Forelimb muscle (tissue), 1 donor: Measurements from ENCODE around the gene KRTAP27-1. TPM values are rescaled to one million over a fixed set of nuclear protein-coding genes. Genes with fewer than 3 reads are reported as not detected.

Experiments used
- DNase-seq: peaks from one replicate; pipeline ENCODE4 v3.0.0-alpha.2; 2013; ENCODE audit warnings: low read depth
- polyA plus RNA-seq: library from polyadenylated mRNA; unstranded; fragments of 120-200 nt; gene quantifications from one replicate; pipeline ENCODE4 v1.2.1, GENCODE V29; 2013; ENCODE audit not compliant: insufficient read length

Gene KRTAP27-1
- polyA plus RNA-seq, 1 donor, result not detected

DNA sequence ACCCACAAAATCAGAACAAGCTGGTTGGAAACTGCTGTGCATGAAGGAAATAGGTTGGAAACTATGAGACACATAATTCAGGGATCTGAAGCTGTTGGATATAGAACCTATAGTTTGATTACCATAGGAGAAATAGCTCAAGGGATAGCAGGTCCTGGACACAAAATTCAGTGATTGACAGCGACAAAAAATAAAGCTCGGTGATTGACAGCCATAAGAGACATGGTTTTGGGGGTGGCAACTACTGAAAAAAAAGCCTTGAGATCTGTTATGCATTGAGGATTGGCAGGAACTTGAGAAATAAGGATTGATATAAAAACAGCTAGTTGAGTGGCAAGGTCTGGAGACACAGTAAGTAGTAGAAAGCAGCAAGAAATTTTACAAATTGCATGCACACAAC, 48.3 kb downstream of the KRTAP27-1 start, which contains the start of gene KRTAP25-1:
Gene KRTAP25-1, minus strand, starts transcription at position 300 of the 400 bp plus-strand sequence. Its CDS starts 24 bp downstream, at position 276.
- DNase-seq, result no peak

Other genes with a start within 250 kb of the KRTAP27-1 start
- not detected for gene CLDN17, start 170.9 kb downstream of the KRTAP27-1 start, polyA plus RNA-seq
- not detected for gene CLDN8, start 121.6 kb downstream of the KRTAP27-1 start, polyA plus RNA-seq
- not detected for gene KRTAP24-1, start 54.7 kb downstream of the KRTAP27-1 start, polyA plus RNA-seq
- gene KRTAP25-1, start 48.2 kb downstream of the KRTAP27-1 start, polyA plus RNA-seq, result not detected
- not detected for gene KRTAP26-1, start 17.4 kb downstream of the KRTAP27-1 start, polyA plus RNA-seq
- not detected for gene KRTAP23-1, start 10.9 kb upstream of the KRTAP27-1 start, polyA plus RNA-seq
- gene KRTAP13-2, start 34.6 kb upstream of the KRTAP27-1 start, polyA plus RNA-seq, result not detected
- gene KRTAP13-1, start 58.3 kb upstream of the KRTAP27-1 start, polyA plus RNA-seq, result not detected
- not detected for gene KRTAP13-3, start 88.2 kb upstream of the KRTAP27-1 start, polyA plus RNA-seq
- not detected for gene KRTAP13-4, start 92.5 kb upstream of the KRTAP27-1 start, polyA plus RNA-seq
- gene KRTAP15-1, start 102.6 kb upstream of the KRTAP27-1 start, polyA plus RNA-seq, result not detected
- gene KRTAP19-1, start 142.7 kb upstream of the KRTAP27-1 start, polyA plus RNA-seq, result not detected
- gene KRTAP19-2, start 149.7 kb upstream of the KRTAP27-1 start, polyA plus RNA-seq, result not detected
- not detected for gene KRTAP19-3, start 154.3 kb upstream of the KRTAP27-1 start, polyA plus RNA-seq
- not detected for gene KRTAP19-4, start 159.5 kb upstream of the KRTAP27-1 start, polyA plus RNA-seq
- not detected for gene KRTAP19-5, start 164.4 kb upstream of the KRTAP27-1 start, polyA plus RNA-seq
- not detected for gene KRTAP19-6, start 204.2 kb upstream of the KRTAP27-1 start, polyA plus RNA-seq
- not detected for gene KRTAP19-7, start 223.6 kb upstream of the KRTAP27-1 start, polyA plus RNA-seq